Brain pericyte (primary cell): Measurements from ENCODE around the gene TMEM72.

ENCODE experiments used
- DNase-seq: peaks from one replicate; pipeline ENCODE4 v3.0.0-alpha.2; 2012; ENCODE audit warnings: low read depth, low spot score

The TMEM72 gene

DNA sequence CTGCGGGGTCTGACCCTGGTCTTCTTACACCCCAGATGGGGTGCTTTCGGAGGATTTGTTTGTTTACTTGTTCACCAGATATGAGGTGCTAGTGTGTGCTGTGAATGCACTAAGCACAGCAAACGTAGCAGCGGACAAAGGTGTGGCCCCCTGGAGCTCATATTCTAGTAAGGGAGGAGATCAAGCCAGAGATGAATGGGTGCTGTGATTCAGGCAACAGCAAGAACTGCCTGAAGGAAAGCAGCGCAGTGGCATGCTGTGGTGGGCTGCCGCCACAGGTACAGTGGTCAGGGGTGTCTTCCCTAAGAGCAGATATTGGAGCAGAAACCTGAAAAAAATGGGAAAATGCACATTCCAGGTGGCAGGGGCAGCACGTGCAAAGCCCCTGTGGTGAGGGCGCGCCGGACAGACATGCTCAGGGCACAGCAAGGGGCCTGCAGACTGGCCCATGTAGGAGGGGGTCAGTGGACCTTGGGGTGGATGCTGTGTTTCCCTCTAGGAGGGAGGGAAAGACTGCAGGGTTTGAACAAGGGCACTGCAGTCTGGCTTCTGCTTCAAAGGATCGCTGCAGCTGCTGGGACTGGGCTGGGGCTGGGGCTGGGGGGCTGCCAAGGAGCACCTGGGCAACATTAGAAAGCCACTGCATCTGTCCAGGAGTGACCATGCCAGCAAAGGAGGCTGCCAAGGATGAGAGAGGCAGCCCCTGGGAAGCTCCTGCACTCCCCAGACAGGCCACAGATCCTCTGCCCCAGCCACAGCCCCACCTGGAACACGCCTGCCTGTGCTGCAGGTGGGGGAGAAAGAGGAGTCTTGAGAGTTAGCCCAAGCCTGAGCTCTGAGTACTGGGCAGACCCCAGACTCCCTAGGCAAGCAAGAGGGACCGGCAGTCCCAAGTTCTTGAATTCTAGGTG, 68.4 kb downstream of the TMEM72 start:
- no peak for DNase-seq

DNA sequence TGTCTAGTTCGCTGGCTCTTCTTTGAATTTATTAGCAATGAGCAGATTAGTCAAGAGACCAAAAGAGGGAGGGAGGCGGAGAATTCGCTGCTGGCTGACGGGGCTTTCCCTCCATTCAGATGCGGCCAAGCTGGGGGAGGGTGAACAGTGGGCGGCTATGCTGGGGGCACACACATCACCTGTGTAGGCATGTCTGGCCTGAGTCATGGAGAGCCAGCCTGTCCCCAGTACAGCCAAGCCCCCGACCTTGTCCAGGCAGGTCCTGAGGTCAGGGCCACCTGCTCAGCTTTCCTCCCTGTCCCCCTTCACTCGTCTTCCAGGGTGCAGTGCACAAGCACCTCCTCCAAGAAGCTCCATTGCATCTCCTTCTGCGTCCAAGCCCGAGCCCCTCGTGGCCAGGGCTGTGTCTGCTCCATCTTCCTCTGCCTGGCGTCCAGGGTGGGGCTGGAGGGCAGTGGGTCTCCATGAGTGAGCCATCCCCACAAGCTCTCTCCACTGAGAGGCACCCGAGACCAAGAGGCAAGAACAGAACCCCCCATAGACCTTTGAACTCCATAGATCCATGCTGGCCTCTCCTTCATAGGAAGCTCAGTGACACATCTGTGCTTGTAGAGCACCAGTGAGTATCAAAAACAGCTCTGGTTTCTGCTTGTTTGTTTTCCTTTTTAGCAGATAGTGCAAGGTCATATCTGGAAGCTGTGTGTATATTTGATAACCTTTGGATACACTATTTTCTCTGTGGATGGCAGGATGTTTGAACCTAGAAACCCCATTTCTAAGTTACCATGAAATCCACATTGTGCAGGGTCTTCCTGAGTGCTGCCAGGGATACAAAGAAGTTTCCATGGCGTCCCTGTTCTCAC, 69.4 kb downstream of the TMEM72 start:
- no peak for DNase-seq

DNA sequence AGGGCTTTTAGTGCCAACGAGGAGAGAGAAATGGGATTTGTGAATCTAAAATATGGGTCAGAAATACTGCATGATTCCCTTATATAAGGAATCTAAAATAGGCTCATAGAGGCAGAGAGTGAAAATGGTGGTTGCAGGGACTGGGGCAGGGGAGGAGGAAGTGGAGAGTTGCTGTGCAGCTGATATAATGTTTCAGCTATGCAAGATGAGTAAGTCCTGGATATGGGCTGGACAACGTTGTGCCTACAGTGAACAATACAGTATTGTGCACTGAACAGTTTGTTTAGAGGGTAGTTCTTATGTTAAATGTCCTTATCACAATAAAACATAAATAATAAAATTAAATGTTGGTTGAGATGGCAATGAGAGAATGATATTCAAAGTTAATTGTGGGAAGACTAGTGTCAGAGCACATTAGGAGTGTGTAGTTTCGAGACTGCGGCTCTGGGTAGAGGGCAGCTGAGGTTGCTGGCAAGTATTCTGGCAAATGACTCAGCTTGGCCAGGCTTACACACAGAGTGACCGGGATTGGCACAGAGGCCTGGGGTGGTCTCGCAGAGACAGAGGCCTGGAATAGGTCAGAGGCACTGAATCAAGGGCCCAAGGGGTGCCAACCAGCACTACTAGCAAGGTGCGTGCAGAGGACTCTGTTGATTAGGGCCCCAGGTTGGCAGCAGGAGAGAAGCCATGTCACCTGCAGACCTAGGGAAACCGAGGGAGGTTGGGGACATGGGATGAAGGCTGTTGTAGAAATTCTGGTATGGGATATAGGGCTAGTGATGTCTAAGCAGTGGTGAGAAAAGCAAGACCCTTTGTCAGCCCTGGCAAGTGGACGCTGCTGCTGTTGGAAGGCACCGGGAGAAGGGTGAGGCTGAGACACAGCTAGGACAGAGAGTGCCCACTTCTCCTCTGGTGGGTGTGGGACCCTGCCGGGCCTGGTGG, 70.3 kb downstream of the TMEM72 start:
- no peak for DNase-seq

DNA sequence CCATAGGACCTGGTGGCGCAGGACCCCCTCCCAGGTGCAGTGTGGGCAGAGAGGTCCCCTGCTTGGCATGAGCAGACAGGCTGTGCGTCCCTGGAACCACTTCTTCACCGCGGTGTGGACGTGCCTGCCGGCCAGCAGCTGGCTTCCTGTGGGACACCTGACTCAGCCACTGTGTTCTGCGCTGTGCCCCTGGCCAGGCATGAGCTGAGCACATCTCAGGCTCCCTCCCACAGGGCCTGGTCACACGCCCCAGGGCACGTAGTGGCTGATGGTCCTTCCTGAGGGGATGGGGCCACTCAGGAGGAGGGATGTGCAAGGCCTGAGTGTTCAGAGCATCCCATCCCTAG, 71.0 kb downstream of the TMEM72 start:
- DNase-seq = no peak

GRCh38 chr10:44982496-44982895, 71.4 kb downstream of the TMEM72 start:
- no peak for DNase-seq

DNA sequence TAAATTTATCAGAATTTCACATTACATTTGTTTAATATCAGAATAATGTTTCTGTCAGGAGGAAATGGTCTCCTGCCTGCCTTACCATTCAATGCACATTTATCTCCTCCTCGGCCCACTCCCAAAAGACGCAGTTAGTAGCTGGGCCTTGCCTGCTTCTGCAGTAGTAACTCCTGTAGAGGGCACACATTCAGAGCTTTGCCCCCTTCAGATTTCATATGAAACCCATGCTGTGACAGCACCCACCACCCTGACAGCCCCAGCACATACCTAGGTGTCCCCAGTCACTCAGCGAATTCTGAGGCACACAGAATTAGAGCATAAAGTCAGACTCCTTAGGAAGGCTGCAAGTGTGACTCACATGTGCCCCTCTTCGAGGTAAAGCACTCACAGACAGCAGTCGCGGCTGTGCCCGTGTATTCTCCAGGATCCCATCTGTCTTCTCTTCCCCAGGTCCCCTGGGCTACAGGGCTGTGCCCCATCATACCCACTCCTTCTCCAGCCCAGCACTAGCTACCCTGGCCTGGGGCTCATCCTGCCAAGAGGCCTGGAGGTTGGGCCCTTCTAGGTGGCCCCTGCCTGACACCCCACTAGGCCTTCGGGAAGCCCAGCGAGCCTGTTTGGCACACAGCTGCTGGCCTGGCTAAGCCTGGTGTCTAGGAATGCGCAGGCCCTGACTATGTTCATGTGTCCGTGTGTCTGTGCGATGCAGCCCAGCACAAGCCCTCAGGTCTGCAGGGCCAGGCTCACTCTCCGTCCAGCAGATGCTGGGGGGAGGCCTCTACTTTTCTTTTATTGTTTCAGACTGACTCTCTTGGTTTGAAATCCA, 72.1 kb downstream of the TMEM72 start:
- DNase-seq = no peak

DNA sequence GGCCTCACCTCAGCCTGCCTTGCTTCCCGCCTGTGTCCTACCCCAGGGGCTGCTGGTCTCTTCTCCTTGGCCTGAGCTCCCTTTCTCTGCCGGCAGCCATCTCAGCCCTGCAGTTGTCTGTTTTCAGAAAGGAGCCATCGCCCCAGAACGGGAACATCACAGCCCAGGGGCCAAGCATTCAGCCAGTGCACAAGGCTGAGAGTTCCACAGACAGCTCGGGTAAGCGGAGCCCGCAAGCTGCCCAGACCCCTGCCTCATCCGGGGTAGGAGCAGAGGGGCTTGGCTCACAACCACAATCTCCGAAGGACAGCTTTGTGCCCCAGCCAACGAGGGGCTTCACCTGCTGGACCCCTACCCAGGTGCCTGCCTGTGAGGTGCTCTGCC, 72.8 kb downstream of the TMEM72 start:
- no peak for DNase-seq

DNA sequence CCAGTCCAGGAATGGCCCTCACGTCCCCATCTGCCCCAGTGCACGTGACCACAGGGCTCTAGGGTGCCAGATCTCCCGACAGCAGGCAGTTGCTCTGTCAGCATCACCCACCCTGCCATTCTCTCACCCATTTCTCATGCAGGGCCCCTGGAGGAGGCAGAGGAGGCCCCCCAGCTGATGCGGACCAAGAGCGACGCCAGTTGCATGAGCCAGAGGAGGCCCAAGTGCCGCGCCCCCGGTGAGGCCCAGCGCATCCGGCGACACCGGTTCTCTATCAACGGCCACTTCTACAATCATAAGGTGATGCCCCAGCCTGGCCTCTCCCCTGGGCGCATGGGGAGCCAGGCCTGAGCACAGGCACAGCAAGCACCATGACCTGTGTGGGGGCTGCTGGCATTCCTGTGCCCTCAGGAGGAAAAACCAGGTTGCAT, 73.5 kb downstream of the TMEM72 start:
- no peak for DNase-seq

GRCh38 chr10:44985175-44985681, 74.1 kb downstream of the TMEM72 start:
- DNase-seq = no peak

- DNase-seq = no peak
These were observed 75.0 kb downstream of the TMEM72 start for GRCh38 chr10:44986179-44986578.
